Ecto neural progenitor cell (in vitro differentiated cells): ENCODE results near the gene PUS7.
"Not testable (repeated sequence)": the region's sequence is repeated elsewhere in the genome, so short reads cannot be mapped to it uniquely, and the experiment has no call there.

Experiments used
- DNase-seq: peaks from one replicate; pipeline ENCODE4 v3.0.0-alpha.2; 2018; ENCODE audit warnings: low spot score

Gene PUS7

GRCh38 chr7:105448181-105448580 lies 73.9 kb downstream of the PUS7 start:
- DNase-seq = no peak

- DNase-seq = no peak
These were observed 77.6 kb downstream of the PUS7 start for GRCh38 chr7:105444342-105444987.

GRCh38 chr7:105442214-105442613 lies 79.9 kb downstream of the PUS7 start:
- not testable (repeated sequence) for DNase-seq

GRCh38 chr7:105439174-105439893 lies 82.7 kb downstream of the PUS7 start:
- DNase-seq = no peak

GRCh38 chr7:105438847-105439173 lies 83.3 kb downstream of the PUS7 start:
- no peak for DNase-seq

- DNase-seq = no peak
These were observed 83.8 kb downstream of the PUS7 start for GRCh38 chr7:105438254-105438653.

GRCh38 chr7:105437356-105437755 lies 84.7 kb downstream of the PUS7 start:
- not testable (repeated sequence) for DNase-seq

GRCh38 chr7:105429746-105430612 lies 92.1 kb downstream of the PUS7 start:
- DNase-seq = no peak

- DNase-seq = no peak
These were observed 95.4 kb downstream of the PUS7 start for GRCh38 chr7:105426606-105427146.

- DNase-seq = no peak
These were observed 98.1 kb downstream of the PUS7 start for GRCh38 chr7:105423987-105424386.

- DNase-seq = no peak
These were observed 108.1 kb downstream of the PUS7 start for GRCh38 chr7:105413887-105414437.

- not testable (repeated sequence) for DNase-seq
These were observed 111.3 kb downstream of the PUS7 start for GRCh38 chr7:105410774-105411173.

GRCh38 chr7:105409775-105410174 lies 112.3 kb downstream of the PUS7 start:
- DNase-seq = not testable (repeated sequence)

GRCh38 chr7:105408791-105409410 lies 113.2 kb downstream of the PUS7 start:
- DNase-seq = no peak
